WI38 (cell line): ENCODE data around the gene RSPH10B.
"Not testable (repeated sequence)": the region's sequence is repeated elsewhere in the genome, so short reads cannot be mapped to it uniquely, and the experiment has no call there.

Experiments used
- H3K4me3 ChIP-seq: 2 replicates; pipeline ENCODE4 v1.5.1; 2011; ENCODE audit warnings: low read depth, mild to moderate bottlenecking, control low read depth, low read length
- TF ChIP-seq, protein P1 (sequence below): IDR thresholded peaks from 2 replicates; pipeline ENCODE4 v1.5.1; 2012; ENCODE audit warnings: low read depth, mild to moderate bottlenecking, control low read depth, low read length

RSPH10B gene

DNA sequence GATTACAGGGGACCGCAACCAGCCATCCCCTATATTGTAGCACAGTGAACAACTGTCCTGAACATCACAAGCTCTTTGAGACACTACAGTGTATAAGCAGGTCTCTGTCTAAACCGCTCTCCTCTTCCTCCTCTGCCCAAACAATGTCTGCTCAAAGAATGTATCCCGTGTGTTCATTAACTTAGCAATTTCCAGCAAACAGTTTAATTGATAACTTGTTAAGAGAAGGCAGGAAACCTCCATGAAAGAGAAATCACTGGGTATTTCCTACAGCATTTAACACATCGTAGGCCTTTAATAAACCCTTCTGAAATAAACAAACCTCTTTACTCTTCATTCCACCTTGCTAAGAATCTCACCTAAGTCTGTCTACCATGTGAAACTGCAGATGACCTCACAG lies 36.9 kb upstream of the RSPH10B start:
- no peak overlapping the region for H3K4me3 ChIP-seq
- TF ChIP-seq, protein P1, sequence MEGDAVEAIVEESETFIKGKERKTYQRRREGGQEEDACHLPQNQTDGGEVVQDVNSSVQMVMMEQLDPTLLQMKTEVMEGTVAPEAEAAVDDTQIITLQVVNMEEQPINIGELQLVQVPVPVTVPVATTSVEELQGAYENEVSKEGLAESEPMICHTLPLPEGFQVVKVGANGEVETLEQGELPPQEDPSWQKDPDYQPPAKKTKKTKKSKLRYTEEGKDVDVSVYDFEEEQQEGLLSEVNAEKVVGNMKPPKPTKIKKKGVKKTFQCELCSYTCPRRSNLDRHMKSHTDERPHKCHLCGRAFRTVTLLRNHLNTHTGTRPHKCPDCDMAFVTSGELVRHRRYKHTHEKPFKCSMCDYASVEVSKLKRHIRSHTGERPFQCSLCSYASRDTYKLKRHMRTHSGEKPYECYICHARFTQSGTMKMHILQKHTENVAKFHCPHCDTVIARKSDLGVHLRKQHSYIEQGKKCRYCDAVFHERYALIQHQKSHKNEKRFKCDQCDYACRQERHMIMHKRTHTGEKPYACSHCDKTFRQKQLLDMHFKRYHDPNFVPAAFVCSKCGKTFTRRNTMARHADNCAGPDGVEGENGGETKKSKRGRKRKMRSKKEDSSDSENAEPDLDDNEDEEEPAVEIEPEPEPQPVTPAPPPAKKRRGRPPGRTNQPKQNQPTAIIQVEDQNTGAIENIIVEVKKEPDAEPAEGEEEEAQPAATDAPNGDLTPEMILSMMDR = no peak

DNA sequence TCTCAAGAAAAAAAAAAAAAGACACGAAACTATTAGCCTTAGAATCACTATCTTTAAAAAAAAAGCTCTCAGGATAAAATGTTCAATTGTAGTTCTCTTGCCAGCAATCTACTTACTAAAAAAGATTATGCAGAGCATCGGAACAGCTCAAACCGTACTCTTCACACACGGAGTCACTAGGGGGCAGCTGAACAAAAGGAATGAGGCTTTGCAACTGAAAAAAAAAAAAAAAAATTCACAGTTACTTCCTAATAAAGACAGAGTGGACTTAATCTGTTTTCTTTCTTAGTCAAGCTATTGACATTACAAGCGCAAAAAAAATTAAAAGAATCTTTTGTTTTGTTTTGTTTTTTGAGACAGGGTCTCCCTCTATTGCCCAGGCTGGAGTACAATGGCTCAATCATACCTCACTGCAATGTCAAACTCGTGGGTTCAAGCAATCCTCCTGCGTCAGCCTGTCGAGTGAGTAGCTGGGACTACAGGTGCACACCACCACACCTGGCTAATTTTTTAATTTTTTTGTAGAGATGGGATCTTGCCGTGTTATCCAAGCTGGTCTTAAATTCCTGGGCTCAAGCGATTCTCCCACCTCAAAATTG lies 26.8 kb upstream of the RSPH10B start:
- TF ChIP-seq, protein P1 = peak; percentile 60
- H3K4me3 ChIP-seq = no peak overlapping the region

DNA sequence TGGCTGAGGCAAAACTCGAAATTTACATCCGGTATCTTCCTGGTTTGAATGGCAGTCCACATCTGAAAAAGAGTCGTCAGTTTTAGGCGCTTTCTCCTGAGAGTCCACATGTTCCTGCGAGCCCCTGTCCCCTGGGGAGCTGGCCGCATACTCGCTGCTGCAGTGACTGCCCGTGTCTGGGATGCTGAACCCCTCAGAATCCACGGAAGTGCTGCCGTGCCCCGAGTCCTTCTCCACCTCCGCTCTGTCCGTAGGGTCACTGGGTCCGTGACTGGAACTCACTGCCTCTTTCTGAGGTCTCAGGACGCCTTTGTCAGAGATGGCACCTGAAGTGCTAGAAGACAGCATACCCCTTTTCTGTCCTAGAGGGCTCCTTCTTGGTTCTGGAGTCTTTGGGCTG lies 16.6 kb upstream of the RSPH10B start:
- not testable (repeated sequence) for H3K4me3 ChIP-seq

DNA sequence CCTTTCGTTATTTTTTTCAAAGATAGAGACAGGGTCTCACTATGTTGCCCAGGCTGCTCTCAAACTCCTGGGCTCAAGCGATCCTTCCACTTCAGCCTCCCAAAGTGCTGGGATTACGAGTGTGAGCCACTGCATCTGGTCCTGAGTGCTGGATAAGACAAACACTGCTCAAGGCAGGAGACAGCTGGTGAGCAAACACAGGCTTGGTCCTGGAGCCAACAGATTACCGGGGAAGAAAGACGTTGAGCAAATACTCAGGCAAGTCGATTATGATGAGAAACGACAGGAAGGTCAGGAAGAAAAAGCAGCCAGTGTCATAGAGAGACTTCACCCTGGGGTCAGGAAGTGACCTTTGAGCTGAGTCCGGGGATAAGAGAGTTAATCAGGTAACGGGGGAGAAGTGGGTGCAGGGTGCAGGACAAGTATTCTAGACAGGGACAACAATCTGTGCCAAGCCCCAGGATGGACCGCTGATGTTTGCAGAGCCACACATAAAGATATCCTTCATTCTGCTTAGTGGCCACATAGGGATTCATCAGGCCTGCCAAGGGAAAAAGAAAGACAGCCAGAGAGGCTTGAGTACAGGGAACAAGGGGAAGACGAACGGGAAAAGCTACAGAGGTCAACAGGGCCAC lies 9.3 kb upstream of the RSPH10B start:
- not testable (repeated sequence) for H3K4me3 ChIP-seq

DNA sequence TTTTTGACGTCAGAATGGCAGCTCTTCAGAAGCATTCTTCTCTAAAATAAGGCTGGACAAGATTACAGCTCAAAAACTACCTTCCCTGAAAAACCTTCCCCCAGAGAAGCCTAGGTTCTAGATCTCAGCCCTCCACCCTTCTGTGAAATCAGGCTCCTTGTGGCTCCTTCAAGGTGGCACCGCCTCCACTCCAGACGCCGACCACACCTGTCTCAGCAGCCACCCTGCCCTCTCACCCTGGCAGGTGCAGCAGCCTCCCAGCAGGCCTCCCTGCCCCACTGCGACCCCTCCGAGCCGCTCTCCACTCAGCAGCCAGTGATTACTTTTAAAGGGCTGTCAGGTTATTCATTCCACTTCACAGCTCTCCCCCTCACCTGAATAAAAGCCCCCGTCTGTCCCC lies 3.1 kb upstream of the RSPH10B start:
- not testable (repeated sequence) for H3K4me3 ChIP-seq

DNA sequence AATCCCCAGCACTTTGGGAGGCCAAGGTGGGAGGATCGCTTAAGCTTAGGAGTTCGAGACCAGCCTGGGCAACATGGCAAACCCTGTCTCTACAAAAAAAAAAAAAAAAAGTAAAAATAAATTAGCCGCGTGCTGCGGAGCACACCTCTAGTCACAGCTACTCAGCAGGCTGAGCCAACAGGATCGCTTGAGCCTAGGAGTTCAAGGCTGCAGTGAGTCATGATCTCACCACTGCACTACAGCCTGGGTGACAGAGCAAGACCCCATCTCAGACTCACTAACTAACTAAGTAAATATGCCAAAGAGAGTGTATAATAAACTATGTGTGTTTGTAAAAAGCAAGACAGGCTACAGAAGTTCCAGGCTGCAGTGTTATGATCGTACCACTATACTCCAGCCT lies 6.7 kb downstream of the RSPH10B start:
- not testable (repeated sequence) for H3K4me3 ChIP-seq

DNA sequence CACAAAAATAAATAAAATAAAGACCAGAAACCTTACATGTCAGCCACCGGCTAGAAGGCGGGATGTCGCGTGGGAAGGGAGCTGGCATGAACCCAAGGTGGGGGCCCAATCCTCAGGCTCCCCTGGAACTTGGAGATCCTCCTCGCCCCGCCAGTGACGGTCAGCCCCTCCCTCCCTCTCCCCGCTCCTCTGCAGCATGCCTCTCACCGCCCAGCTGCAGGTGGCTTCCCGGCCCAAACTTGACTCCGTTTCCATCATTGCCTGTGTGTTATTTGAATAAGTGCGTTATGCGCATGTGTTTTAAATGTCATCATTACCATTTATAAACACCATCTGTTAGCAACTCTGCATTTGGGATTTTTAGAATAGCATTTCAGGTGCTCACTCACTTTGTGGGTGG lies 7.3 kb downstream of the RSPH10B start:
- not testable (repeated sequence) for H3K4me3 ChIP-seq

DNA sequence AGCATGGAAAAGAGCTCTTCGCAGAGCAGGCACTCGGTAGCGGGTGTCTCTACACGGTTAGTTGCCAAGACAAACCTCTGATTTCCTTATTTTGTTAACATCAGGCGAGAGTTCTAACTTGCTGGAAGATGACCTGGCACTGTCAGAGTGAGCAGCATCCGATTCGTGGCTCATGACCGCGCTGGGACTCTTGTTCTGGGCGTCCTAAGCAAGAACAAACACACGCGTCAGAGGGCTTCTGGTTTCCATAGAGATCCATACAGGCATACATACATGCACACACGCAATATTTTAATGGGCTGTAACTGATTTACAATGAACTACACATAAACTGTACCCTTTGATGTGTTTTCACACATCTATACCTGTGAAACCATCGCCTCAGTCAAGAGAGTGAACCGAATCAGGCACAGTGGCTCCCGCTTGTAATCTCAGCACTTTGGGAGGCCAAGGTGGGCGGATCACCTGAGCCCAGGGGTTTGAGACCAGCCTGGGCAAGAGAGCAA lies 35.5 kb downstream of the RSPH10B start:
- not testable (repeated sequence) for H3K4me3 ChIP-seq

DNA sequence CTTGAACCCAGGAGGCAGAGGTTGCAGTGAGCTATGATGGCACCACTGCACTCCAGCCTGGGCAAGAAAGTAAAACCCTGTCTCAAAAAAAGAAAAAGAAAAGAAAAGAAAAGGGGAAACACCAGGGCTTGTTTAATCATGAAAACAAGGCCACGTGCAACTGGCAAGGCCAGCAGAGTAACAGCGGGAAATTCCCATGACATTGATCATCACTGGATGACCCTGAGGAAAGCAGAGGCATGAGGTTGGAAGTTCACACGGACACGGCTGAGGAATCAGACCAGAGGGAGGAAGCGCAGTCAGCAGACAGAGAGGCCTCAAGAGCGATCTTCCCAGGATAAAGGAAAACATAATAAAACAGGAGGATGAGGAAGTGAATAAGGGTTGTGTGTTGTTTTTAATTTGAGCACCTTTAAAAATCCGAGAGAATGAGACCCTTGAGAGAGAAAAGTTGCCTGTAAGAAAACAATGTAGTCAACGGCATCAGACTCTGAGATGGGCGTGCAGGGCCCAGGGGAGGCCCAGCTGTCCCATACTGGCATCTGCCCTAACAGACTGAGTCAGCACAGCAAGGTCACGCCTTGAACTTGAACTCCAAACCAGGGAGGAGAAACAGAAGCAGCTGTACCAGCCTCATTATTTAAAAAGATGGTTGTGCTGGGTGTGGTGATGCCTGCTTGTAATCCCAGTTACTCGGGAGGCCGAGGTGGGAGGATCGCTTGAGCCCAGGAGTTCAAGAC lies 38.4 kb downstream of the RSPH10B start:
- H3K4me3 ChIP-seq = not testable (repeated sequence)

DNA sequence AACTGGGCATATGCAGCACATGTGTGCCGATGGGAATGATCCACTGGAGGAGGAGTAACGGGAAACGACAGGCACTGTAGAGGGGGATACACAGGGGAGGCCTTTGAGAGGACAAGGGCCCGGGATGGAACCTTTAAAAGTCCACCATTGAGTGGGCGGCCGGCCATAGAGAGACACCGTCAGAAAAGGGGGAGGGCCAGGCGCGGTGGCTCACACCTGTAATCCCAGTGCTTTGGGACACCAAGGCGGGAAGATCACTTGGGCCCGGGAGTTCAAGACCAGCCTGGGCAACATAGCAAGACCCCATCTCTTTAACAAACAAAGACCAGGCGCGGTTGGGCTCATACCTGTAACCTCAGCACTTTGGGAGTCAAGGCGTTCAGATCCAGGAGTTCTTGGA lies 39.2 kb downstream of the RSPH10B start:
- H3K4me3 ChIP-seq = not testable (repeated sequence)

DNA sequence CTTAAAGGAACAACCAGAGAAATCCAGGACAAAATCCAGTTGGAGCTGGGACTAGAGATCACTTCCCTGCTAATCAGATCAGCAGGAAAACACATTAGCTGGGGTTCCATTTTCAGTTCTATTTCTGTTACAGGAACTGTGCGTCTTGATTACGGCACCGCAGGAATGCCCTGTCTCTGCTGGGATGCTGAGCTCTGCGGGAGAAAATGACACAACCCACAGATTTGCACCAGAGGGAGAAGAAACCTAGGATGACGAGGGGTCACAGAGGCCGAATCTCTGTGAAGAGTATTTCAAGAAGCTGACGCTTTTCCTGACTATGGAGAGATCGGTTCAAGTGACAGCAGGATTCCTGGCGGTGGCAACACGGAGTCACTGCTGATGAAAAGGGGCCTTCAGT lies 40.2 kb downstream of the RSPH10B start:
- H3K4me3 ChIP-seq = not testable (repeated sequence)

DNA sequence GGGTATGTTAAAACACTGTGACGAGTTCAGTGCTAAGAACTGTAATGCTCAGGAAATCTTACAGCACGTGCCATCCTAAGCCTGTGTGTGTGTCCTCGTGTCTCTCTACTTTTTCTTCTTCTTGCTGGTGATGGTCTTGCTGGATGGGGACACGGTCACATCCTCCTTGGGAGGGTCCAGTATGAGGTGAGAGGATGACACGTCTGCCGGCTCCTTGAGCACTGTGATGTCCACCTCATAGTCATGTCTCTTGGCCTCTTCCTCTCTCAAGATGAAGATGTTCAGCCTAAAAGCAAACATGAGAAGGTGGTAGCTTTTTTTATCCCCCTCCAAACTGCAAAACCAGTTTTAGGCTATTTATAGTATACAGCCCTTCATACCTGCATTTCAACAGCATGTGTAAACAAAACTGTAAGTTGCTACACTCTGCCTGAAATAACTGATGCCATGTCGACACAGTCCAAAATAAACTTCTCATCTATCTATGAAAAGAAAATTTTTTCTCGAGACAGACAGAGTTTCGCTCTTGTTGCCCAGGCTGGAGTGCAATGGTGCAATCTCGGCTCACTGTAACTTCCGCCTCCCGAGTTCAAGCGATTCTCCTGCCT lies 44.1 kb downstream of the RSPH10B start:
- not testable (repeated sequence) for H3K4me3 ChIP-seq

DNA sequence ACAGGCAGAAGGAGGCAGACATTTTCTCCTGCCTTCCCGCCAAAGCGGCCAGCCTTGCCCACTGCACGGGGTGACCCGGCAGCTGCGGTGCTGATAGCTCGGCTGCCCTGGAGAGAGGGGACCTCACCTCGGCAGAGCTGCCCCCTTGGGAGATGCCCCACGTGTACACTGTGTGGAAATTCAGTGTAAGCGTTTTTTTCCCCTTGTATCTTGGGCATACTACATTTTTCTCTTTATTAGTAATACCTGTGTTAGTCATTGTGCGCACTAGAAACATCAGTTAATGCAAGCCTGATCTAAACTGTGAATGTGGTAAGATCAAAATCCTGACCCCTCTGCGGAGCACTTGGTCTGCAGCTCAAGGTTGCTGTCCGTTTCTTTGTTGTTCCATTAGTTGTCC lies 45.9 kb downstream of the RSPH10B start:
- H3K4me3 ChIP-seq = not testable (repeated sequence)

DNA sequence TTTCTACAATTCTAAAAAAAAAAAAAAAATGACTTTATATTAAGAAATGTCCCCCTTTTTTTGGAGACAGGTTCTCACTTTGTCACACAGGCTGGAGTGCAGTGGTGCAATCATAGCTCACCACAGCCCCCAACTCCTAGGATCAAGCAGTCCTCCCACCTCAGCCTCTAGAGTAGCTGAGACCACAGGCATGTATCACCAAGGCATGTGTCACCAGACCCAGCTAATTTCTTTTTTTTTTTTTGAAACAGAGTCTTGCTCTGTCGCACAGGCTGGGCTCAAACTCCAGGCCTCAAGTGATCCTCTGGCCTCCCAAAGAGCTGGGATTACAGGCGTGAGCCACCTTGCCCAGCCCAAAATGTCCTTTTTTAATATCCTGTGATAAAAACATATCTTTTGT lies 46.3 kb downstream of the RSPH10B start:
- H3K4me3 ChIP-seq = not testable (repeated sequence)

DNA sequence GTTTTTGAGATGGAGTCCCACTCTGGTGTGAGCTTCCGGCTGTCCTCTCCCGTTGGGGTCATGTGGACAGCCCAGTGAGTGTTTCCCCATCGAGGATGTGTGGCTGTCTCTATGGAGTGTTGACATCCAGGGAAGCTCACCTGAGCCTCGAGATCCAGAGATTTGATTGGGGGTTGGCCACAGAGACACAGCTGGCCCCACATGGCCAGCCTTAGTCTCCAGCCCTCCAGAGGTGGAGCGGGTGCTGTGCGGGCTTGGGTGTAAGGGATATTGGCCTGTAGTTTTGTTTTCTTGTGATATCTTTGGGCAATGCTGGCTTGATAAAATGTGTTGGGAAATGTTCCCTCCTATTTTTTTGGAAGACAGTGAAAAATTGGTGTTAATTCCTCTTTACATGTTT lies 54.0 kb downstream of the RSPH10B start:
- not testable (repeated sequence) for H3K4me3 ChIP-seq

DNA sequence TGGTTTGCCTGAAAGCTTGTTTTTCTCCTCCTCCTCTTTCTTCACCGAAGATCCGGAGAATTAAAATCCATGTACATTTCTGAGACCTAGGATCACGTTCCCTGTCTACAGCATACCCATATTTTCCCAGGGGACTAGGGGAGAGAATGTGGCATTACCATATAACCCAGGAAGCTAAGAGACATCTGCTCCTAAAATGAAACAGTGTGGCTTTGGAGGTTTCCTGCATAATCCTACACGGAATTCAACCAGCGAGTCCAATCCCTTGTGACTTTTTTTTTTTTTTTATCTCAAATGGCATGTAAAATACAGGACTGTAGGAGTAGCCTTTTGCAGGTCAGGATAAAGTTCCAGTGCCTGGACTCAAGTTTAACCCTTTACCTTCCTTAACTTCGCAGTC lies 61.7 kb downstream of the RSPH10B start:
- H3K4me3 ChIP-seq = not testable (repeated sequence)

DNA sequence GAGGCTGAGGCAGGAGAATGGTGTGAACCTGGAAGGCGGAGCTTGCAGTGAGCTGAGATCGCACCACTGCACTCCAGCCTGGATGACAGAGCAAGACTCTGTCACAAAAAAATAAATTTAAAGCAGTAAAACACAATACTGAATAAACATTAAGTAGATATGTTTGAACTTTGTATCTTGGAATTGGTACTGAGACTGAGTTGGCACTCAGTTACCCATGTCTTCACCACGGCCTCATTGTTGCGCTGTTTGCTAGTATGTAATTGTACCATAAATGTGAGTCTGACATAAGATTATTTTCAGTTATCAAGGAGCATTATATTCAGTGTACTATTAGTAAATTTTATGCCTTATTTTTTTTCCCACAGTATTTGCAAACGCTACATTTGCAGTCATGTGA lies 65.8 kb downstream of the RSPH10B start:
- not testable (repeated sequence) for H3K4me3 ChIP-seq

DNA sequence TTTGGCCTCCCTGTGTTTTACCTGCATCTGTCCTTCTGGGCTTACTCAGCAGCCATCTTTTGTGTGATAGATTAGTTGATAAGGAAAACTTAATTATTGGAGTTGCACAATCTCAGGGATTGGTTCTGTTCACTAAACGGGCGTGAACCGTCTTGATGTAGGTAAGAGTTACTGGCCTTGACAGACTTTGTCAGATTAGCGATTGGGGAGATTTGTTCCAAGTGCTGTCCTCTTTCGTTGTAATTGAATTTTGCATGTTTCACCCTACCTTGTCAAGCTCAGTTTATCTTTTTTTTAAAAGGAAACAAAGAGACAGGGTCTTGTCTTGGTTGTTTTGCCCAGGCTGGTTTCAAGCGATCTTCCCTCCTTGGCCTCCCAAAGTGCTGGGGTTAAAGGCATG lies 67.5 kb downstream of the RSPH10B start:
- not testable (repeated sequence) for H3K4me3 ChIP-seq
